Suprapubic skin (tissue), 3 donors: ENCODE data around the gene MYH7B.

ENCODE experiments used
- CTCF ChIP-seq, 2 donors: fragments of 200-600 bp in 1 of 2; fragments of 450-650 bp in 1 of 2; sonication (generic) in 1 of 2; IDR thresholded peaks; one replicate each; pipeline ENCODE4 v1.5.1; 2016 to 2019; ENCODE audit warnings: antibody characterized with exemption in 2 of 2, mild to moderate bottlenecking in 1 of 2, moderate library complexity in 1 of 2
- POLR2AphosphoS5 ChIP-seq, 3 donors: sonication (generic); formaldehyde crosslinking; IDR thresholded peaks; one replicate each; pipeline ENCODE4 v1.6.1; 2017; ENCODE audit warnings: antibody characterized with exemption in 3 of 3

GRCh38 chr20:34925341-34925740 is 30.3 kb upstream of the MYH7B start:
- no peak for TF ChIP-seq POLR2AphosphoS5 (IDR thresholded peaks at IDR 0.05)
- TF ChIP-seq CTCF (IDR thresholded peaks at IDR 0.05), result no peak
